ENCODE results near the gene HIVEP3. TPM values are rescaled to one million over a fixed set of nuclear protein-coding genes. Genes with fewer than 3 reads are reported as not detected.

The HIVEP3 gene
- total and polyA plus RNA-seq, 2 of the 13 experiments (the other 11 are each of a cell fraction or from before 2014, with no cell fraction given), result 0.05 TPM; not detected in 1

DNA sequence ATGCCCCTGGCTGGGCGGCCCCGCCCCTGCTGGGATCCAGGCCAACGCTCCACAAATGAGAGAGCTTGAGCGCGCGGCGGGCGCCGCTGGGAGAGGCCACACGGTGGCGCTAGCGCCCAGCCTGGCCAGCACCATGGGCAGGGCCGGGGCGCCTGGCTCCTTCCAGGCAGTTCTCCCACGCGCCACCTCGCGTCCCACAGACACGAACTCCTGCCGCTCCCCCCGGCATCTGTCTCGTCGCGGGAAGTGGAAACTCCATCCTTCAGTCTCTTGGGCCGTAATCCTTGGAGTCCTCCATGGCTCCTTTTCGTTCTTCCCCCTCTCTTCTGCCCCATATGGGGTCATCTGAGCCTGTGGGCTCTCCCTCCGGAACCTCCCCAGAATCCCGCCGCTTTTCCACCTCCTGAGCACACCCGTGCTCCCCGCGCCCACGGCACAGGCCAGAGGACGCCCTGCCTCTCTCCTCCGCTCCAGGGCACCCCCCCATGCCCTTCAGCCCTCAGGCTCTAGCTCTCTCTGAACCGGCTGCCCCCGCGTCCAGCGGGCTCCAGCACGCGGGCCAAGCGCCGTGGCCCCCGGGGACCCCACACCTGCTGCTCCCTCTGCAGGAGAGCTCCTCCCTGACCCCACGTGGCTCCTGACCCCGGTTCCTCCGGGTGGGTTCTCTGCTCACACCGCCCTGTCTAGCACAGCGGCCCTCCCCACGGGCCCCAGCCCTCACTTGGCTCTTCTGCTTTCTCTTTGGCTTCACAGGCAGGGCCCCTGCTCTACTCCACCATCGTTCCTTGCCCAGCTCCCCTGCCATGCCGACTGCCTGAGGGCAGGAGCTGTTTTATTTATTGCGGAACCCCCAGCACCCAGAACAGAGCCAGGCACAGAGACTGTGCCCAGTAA is 402.3 kb downstream of the HIVEP3 start (continued):
- TF ChIP-seq GLI4 (CRISPR knock-in tag; IDR thresholded peaks at IDR 0.05; ENCODE audit: borderline replicate concordance) (no peak), REL (CRISPR knock-in tag; conservative IDR thresholded peaks at IDR 0.05) (no peak), ATAD3A (CRISPR knock-in tag; IDR thresholded peaks at IDR 0.05) (no peak), ZMAT3 (CRISPR knock-in tag; conservative IDR thresholded peaks at IDR 0.05) (no peak), DMAP1 (CRISPR knock-in tag; IDR thresholded peaks at IDR 0.05) (no peak), FIP1L1 (IDR thresholded peaks at IDR 0.05; ENCODE audit: borderline replicate concordance, insufficient read depth, low read depth, low read length) (no peak), HNRNPL (IDR thresholded peaks at IDR 0.05; ENCODE audit: low read depth, low read length) (no peak), GABPA (IDR thresholded peaks at IDR 0.05; ENCODE audit: low read depth, low read length) (no peak), GABPA (CRISPR knock-in tag; IDR thresholded peaks at IDR 0.05; ENCODE audit: low read depth) (no peak), SAP130 (CRISPR knock-in tag; IDR thresholded peaks at IDR 0.05; ENCODE audit: low read depth) (no peak), MATR3 (CRISPR knock-in tag; IDR thresholded peaks at IDR 0.05) (no peak), HMG20A (CRISPR knock-in tag; IDR thresholded peaks at IDR 0.05; ENCODE audit: borderline replicate concordance) (no peak)
- TF ChIP-seq, protein P1, sequence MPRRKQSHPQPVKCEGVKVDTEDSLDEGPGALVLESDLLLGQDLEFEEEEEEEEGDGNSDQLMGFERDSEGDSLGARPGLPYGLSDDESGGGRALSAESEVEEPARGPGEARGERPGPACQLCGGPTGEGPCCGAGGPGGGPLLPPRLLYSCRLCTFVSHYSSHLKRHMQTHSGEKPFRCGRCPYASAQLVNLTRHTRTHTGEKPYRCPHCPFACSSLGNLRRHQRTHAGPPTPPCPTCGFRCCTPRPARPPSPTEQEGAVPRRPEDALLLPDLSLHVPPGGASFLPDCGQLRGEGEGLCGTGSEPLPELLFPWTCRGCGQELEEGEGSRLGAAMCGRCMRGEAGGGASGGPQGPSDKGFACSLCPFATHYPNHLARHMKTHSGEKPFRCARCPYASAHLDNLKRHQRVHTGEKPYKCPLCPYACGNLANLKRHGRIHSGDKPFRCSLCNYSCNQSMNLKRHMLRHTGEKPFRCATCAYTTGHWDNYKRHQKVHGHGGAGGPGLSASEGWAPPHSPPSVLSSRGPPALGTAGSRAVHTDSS (CRISPR knock-in tag; conservative IDR thresholded peaks at IDR 0.05), result no peak
- TF ChIP-seq, protein P2, sequence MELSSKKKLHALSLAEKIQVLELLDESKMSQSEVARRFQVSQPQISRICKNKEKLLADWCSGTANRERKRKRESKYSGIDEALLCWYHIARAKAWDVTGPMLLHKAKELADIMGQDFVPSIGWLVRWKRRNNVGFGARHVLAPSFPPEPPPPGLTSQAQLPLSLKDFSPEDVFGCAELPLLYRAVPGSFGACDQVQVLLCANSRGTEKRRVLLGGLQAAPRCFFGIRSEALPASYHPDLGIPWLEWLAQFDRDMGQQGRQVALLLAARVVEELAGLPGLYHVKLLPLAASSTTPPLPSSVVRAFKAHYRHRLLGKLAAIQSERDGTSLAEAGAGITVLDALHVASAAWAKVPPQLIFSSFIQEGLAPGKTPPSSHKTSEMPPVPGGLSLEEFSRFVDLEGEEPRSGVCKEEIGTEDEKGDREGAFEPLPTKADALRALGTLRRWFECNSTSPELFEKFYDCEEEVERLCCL (CRISPR knock-in tag; IDR thresholded peaks at IDR 0.05; ENCODE audit: borderline replicate concordance), result no peak
- TF ChIP-seq, protein P3, sequence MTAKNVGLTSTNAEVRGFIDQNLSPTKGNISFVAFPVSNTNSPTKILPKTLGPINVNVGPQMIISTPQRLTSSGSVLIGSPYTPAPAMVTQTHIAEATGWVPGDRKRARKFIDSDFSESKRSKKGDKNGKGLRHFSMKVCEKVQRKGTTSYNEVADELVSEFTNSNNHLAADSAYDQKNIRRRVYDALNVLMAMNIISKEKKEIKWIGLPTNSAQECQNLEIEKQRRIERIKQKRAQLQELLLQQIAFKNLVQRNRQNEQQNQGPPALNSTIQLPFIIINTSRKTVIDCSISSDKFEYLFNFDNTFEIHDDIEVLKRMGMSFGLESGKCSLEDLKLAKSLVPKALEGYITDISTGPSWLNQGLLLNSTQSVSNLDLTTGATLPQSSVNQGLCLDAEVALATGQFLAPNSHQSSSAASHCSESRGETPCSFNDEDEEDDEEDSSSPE (CRISPR knock-in tag; IDR thresholded peaks at IDR 0.05), result 0 out of 2 replicates have a peak, but pooled peaks have one; percentile 38
- TF ChIP-seq, protein P4, sequence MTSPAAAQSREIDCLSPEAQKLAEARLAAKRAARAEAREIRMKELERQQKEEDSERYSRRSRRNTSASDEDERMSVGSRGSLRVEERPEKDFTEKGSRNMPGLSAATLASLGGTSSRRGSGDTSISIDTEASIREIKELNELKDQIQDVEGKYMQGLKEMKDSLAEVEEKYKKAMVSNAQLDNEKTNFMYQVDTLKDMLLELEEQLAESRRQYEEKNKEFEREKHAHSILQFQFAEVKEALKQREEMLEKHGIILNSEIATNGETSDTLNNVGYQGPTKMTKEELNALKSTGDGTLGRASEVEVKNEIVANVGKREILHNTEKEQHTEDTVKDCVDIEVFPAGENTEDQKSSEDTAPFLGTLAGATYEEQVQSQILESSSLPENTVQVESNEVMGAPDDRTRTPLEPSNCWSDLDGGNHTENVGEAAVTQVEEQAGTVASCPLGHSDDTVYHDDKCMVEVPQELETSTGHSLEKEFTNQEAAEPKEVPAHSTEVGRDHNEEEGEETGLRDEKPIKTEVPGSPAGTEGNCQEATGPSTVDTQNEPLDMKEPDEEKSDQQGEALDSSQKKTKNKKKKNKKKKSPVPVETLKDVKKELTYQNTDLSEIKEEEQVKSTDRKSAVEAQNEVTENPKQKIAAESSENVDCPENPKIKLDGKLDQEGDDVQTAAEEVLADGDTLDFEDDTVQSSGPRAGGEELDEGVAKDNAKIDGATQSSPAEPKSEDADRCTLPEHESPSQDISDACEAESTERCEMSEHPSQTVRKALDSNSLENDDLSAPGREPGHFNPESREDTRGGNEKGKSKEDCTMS (CRISPR knock-in tag; conservative IDR thresholded peaks at IDR 0.05), result no peak

All from HepG2 (cell line).